ENCODE measurements around the gene ALPG.
"Not testable (repeated sequence)": the region's sequence is repeated elsewhere in the genome, so short reads cannot be mapped to it uniquely, and the experiment has no call there.

- TF ChIP-seq CTCF (IDR thresholded peaks at IDR 0.05; ENCODE audit: low read depth, low read length, missing input control); MAX (IDR thresholded peaks at IDR 0.05): not testable (repeated sequence)
These were observed 43.4 kb upstream of the ALPG start for GRCh38 chr2:232363064-232363783.

Measured in liver (tissue), 2 donors.